HepG2 (cell line): ENCODE results near the gene VAMP5. TPM values are rescaled to one million over a fixed set of nuclear protein-coding genes. Genes with fewer than 3 reads are reported as not detected.
A peak's percentile ranks its signal among the peaks of the same experiment; 100 is the strongest.

Experiments used
- ATAD3A ChIP-seq: sonication (generic); formaldehyde crosslinking; IDR thresholded peaks from 2 replicates; pipeline ENCODE4 v1.4.0; 2020; ENCODE audit warnings: missing genetic modification reagents
- BCL6 ChIP-seq: IDR thresholded peaks from 2 replicates; pipeline ENCODE4 v1.6.1; 2016; ENCODE audit warnings: missing genetic modification reagents, missing compliant biosample characterization
- CBX5 ChIP-seq: sonication (generic); formaldehyde crosslinking; IDR thresholded peaks from 2 replicates; pipeline ENCODE4 v1.4.0; 2020; ENCODE audit warnings: missing genetic modification reagents, borderline replicate concordance
- E2F5 ChIP-seq: sonication (generic); formaldehyde crosslinking; conservative IDR thresholded peaks from 2 replicates; pipeline ENCODE4 v1.4.0; 2020; ENCODE audit warnings: missing genetic modification reagents
- FOSL1 ChIP-seq: sonication (generic); formaldehyde crosslinking; IDR thresholded peaks from 2 replicates; pipeline ENCODE4 v1.9.0; 2021; ENCODE audit warnings: missing genetic modification reagents, borderline replicate concordance
- ISL2 ChIP-seq: sonication (generic); formaldehyde crosslinking; IDR thresholded peaks from 2 replicates; pipeline ENCODE4 v1.5.0; 2020; ENCODE audit warnings: missing genetic modification reagents
- KAT2B ChIP-seq: fragments of 150-350 bp; IDR thresholded peaks from 2 replicates; pipeline ENCODE4 v1.6.1; 2014; ENCODE audit warnings: low read depth, low read length, borderline replicate concordance
- KAT8 ChIP-seq: IDR thresholded peaks from 2 replicates; pipeline ENCODE4 v1.6.1; 2016; ENCODE audit warnings: missing genetic modification reagents, missing compliant biosample characterization
- SMYD3 ChIP-seq: sonication (generic); formaldehyde crosslinking; IDR thresholded peaks from 2 replicates; pipeline ENCODE4 v1.8.1; 2023; ENCODE audit warnings: mild to moderate bottlenecking, missing genetic modification reagents
- STAG1 ChIP-seq: sonication (generic); formaldehyde crosslinking; IDR thresholded peaks from 2 replicates; pipeline ENCODE4 v1.4.0; 2020; ENCODE audit warnings: missing genetic modification reagents
- TSC22D2 ChIP-seq: sonication (generic); formaldehyde crosslinking; IDR thresholded peaks from 2 replicates; pipeline ENCODE4 v1.5.1; 2020; ENCODE audit warnings: missing genetic modification reagents, mild to moderate bottlenecking, borderline replicate concordance
- XRCC5 ChIP-seq: fragments of 200-400 bp; formaldehyde crosslinking; optimal IDR thresholded peaks from 2 replicates; pipeline ENCODE3; 2017; ENCODE audit warnings: mild to moderate bottlenecking, low read length
- ZBTB1 ChIP-seq: sonication (generic); formaldehyde crosslinking; IDR thresholded peaks from 2 replicates; pipeline ENCODE4 v1.4.0; 2020; ENCODE audit warnings: missing genetic modification reagents, borderline replicate concordance
- ZBTB14 ChIP-seq: sonication (generic); formaldehyde crosslinking; IDR thresholded peaks from 2 replicates; pipeline ENCODE4 v1.4.0; 2020; ENCODE audit warnings: missing genetic modification reagents
- ZKSCAN5 ChIP-seq: sonication (generic); formaldehyde crosslinking; IDR thresholded peaks from 2 replicates; pipeline ENCODE4 v1.5.1; 2020; ENCODE audit warnings: mild to moderate bottlenecking, missing genetic modification reagents
- ZNF160 ChIP-seq: sonication (generic); formaldehyde crosslinking; IDR thresholded peaks from 2 replicates; pipeline ENCODE4 v1.8.0; 2022; ENCODE audit warnings: mild to moderate bottlenecking, inconsistent platforms, missing genetic modification reagents
- ZNF292 ChIP-seq: sonication (generic); formaldehyde crosslinking; IDR thresholded peaks from 2 replicates; pipeline ENCODE4 v1.8.1; 2022; ENCODE audit warnings: mild to moderate bottlenecking, low read depth, missing genetic modification reagents, borderline replicate concordance
- ZNF350 ChIP-seq: sonication (generic); formaldehyde crosslinking; IDR thresholded peaks from 2 replicates; pipeline ENCODE4 v1.4.0; 2020; ENCODE audit warnings: mild to moderate bottlenecking, low read depth, missing genetic modification reagents, borderline replicate concordance
- ZNF510 ChIP-seq: sonication (generic); formaldehyde crosslinking; IDR thresholded peaks from 2 replicates; pipeline ENCODE4 v1.4.0; 2020; ENCODE audit warnings: low read depth, mild to moderate bottlenecking, missing genetic modification reagents
- ZNF563 ChIP-seq: sonication (generic); formaldehyde crosslinking; IDR thresholded peaks from 2 replicates; pipeline ENCODE4 v1.8.0; 2022; ENCODE audit warnings: mild to moderate bottlenecking, moderate library complexity, missing genetic modification reagents
- ZNF567 ChIP-seq: sonication (generic); formaldehyde crosslinking; IDR thresholded peaks from 2 replicates; pipeline ENCODE4 v1.8.1; 2023; ENCODE audit warnings: mild to moderate bottlenecking, missing genetic modification reagents, borderline replicate concordance
- ZNF615 ChIP-seq: sonication (generic); formaldehyde crosslinking; IDR thresholded peaks from 2 replicates; pipeline ENCODE4 v1.5.0; 2020; ENCODE audit warnings: mild to moderate bottlenecking, missing genetic modification reagents, borderline replicate concordance
- ZSCAN22 ChIP-seq: sonication (generic); formaldehyde crosslinking; IDR thresholded peaks from 2 replicates; pipeline ENCODE4 v1.4.0; 2020; ENCODE audit warnings: mild to moderate bottlenecking, missing genetic modification reagents
- polyA plus RNA-seq, 8 experiments: library from polyadenylated mRNA; depleted of rRNA in 3 of 8; stranded (reverse) in 7 of 8; unstranded in 1 of 8; fragments of >200 nt; fragmentation: Illumina TruSeq in 4 of 8; extraction: Trizol in 4 of 8; gene quantifications; 2 replicates each; pipeline versions ENCODE4 v1.2.1 to v1.2.3, GENCODE V29; 2011 to 2016; ENCODE audit warnings: low read depth in 4 of 8, missing spikeins in 1 of 8, mixed read lengths in 1 of 8; ENCODE audit not compliant: insufficient read depth in 1 of 8
- total RNA-seq, 5 experiments: library from RNA; depleted of rRNA; stranded (reverse); fragments of >200 nt; fragmentation: Illumina TruSeq; extraction: Trizol; gene quantifications; 2 replicates each; pipeline ENCODE4 v1.2.3, GENCODE V29; 2016; ENCODE audit warnings: low read depth in 1 of 5
- TF ChIP-seq, protein P1 (sequence below): sonication (generic); IDR thresholded peaks from 2 replicates; pipeline ENCODE4 v1.6.1; 2016; ENCODE audit warnings: low read depth, borderline replicate concordance
- TF ChIP-seq, protein P2 (sequence below), 2 experiments: sonication (generic) in 1 of 2; formaldehyde crosslinking in 1 of 2; IDR thresholded peaks; 2 replicates each; pipeline versions ENCODE4 v1.4.0 to v1.6.1; 2018 to 2020; ENCODE audit warnings: missing genetic modification reagents in 2 of 2, borderline replicate concordance in 1 of 2, low read depth in 1 of 2, mild to moderate bottlenecking in 1 of 2, missing biosample characterization in 1 of 2

Gene VAMP5
- total and polyA plus RNA-seq, 2 of the 13 experiments (the other 11 are each of a cell fraction or from before 2014, with no cell fraction given) = 7.2 to 56.7 TPM

GRCh38 chr2:85538507-85539360, 45.5 kb upstream of the VAMP5 start, which contains the start of gene MAT2A (continued):
- TF ChIP-seq, protein P1, sequence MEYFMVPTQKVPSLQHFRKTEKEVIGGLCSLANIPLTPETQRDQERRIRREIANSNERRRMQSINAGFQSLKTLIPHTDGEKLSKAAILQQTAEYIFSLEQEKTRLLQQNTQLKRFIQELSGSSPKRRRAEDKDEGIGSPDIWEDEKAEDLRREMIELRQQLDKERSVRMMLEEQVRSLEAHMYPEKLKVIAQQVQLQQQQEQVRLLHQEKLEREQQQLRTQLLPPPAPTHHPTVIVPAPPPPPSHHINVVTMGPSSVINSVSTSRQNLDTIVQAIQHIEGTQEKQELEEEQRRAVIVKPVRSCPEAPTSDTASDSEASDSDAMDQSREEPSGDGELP = peak; percentile 59; the same call in 1 of the 2 replicates
- TF ChIP-seq ZKSCAN5 (CRISPR knock-in tag) = no peak
- TF ChIP-seq ZSCAN22 (CRISPR knock-in tag) = peak; percentile 79; the same call in 1 of the 2 replicates
- peak; percentile 59; the same call in 1 of the 2 replicates for TF ChIP-seq ZNF563
- peak; percentile 89 for TF ChIP-seq CBX5 (CRISPR knock-in tag)
- TF ChIP-seq TSC22D2 (CRISPR knock-in tag) = peak; percentile 91
- peak; percentile 91 for TF ChIP-seq XRCC5
- TF ChIP-seq ZNF160 = peak; percentile 22; the same call in 1 of the 2 replicates
- TF ChIP-seq, protein P2, sequence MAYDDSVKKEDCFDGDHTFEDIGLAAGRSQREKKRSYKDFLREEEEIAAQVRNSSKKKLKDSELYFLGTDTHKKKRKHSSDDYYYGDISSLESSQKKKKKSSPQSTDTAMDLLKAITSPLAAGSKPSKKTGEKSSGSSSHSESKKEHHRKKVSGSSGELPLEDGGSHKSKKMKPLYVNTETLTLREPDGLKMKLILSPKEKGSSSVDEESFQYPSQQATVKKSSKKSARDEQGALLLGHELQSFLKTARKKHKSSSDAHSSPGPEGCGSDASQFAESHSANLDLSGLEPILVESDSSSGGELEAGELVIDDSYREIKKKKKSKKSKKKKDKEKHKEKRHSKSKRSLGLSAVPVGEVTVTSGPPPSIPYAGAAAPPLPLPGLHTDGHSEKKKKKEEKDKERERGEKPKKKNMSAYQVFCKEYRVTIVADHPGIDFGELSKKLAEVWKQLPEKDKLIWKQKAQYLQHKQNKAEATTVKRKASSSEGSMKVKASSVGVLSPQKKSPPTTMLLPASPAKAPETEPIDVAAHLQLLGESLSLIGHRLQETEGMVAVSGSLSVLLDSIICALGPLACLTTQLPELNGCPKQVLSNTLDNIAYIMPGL (CRISPR knock-in tag; IDR thresholded peaks at IDR 0.05; ENCODE audit: borderline replicate concordance in 1 of 2, low read depth in 1 of 2) = peak; percentile 98 to 99
- peak; percentile 39; the same call in 1 of the 2 replicates for TF ChIP-seq SMYD3 (CRISPR knock-in tag)
- no peak; the same call in 1 of the 2 replicates for TF ChIP-seq ZNF615 (CRISPR knock-in tag)
- no peak for TF ChIP-seq ZBTB1 (CRISPR knock-in tag)
- TF ChIP-seq ZNF510 = peak; percentile 98
- TF ChIP-seq ISL2 = peak; percentile 50
- TF ChIP-seq BCL6 (CRISPR knock-in tag) = peak; percentile 67
- 0 out of 2 replicates have a peak, but pooled peaks have one; percentile 65 for TF ChIP-seq ATAD3A (CRISPR knock-in tag)
- TF ChIP-seq FOSL1 (CRISPR knock-in tag) = no peak
- TF ChIP-seq ZNF350 (CRISPR knock-in tag) = peak; percentile 77; the same call in 1 of the 2 replicates
- TF ChIP-seq E2F5 (CRISPR knock-in tag) = peak; percentile 90
- TF ChIP-seq KAT8 (CRISPR knock-in tag) = peak; percentile 76
- TF ChIP-seq ZNF567 (CRISPR knock-in tag) = peak; percentile 93; the same call in 1 of the 2 replicates
- TF ChIP-seq ZBTB14 (CRISPR knock-in tag) = peak; percentile 95
- TF ChIP-seq STAG1 = peak; percentile 65
- TF ChIP-seq KAT2B = no peak
- TF ChIP-seq ZNF292 (CRISPR knock-in tag) = no peak
